ENCODE measurements around the gene GRIK1.
"Not testable (repeated sequence)": the region's sequence is repeated elsewhere in the genome, so short reads cannot be mapped to it uniquely, and the experiment has no call there.

Gene GRIK1

GRCh38 chr21:29638761-29639327 is 301.0 kb downstream of the GRIK1 start:
- DNase-seq, result no peak

GRCh38 chr21:29638138-29638537 is 301.7 kb downstream of the GRIK1 start:
- DNase-seq, result no peak

- DNase-seq, result no peak
Observed at GRCh38 chr21:29637553-29637952, 302.2 kb downstream of the GRIK1 start.

- DNase-seq, result no peak
Observed at GRCh38 chr21:29637134-29637533, 302.7 kb downstream of the GRIK1 start.

DNA sequence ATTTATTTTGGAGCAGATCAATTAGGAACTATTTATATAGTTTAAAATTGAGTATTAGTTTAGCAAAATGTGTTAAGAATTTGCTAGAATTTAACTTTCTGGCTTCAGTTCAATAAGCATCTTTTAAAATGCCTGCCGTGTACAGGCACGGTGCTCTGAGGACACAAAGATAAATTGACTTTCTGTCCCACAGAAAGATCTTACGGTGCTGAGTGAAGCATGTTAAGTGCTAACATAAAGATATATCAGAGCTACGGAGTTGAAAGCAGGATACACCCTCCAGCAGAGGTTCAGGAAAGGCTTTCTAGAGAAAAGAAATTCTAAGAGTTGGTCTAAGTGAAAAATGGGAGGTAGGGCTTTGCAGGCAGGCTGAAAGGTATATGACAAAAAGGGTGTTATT is 305.4 kb downstream of the GRIK1 start:
- DNase-seq, result no peak

DNA sequence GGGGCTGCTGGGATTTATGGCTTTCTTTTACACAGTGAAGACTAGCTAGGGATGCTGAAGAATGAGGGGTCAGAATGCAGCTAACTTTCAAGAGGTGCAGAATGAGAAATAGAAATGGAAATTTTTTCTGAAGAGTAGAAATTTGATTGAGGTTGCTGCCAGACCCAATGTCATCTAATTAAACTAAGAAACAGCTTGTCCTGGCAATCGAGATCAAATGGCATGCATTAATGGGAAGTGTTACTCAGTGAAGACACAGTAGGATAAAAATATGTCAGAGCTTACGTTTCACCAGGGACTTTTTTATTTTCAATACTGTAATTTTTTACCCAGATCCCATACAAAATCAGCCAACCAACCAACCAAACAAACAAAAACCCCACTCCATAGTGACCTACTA is 306.0 kb downstream of the GRIK1 start:
- DNase-seq, result no peak

DNA sequence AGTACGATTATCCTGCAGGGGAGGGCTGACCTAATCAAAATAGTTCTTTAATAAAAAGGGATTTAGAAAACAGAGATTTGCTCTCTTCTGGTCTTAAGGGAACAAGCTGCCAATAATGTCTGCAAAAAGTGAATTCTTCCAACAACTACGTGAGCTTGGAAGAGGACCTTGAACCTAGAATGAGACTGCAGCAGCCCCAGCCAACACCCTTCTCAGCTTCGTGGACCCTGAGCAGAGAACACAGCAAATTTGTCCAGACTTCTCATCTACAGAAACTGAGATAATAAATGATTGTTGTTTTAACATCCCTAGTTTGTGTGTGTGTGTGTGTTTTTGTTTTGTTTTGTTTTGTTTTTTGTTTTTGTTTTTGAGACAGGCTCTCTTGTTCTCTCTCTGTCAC is 309.4 kb downstream of the GRIK1 start:
- DNase-seq, result no peak

DNA sequence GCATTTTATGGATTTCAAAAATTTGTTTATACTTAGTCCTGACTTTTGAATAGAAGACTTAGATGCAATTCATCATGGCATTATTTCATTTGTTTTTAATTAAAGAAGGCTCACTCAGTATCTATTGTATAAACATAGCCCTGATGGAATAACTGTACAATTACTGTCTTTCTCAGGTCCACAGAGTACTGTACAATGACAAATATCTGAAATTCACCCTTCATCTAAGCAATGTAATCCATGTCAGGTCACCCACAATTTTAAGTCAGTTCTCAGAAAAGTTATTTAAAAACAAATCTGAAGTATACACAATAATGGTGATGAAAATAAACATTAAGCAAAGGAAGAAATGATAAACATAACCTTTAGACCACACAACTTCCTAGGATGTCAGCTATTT is 311.9 kb downstream of the GRIK1 start:
- DNase-seq, result no peak

GRCh38 chr21:29626801-29627470 is 312.9 kb downstream of the GRIK1 start:
- no peak for DNase-seq

- no peak for DNase-seq
Observed at GRCh38 chr21:29625990-29626389, 313.8 kb downstream of the GRIK1 start.

DNA sequence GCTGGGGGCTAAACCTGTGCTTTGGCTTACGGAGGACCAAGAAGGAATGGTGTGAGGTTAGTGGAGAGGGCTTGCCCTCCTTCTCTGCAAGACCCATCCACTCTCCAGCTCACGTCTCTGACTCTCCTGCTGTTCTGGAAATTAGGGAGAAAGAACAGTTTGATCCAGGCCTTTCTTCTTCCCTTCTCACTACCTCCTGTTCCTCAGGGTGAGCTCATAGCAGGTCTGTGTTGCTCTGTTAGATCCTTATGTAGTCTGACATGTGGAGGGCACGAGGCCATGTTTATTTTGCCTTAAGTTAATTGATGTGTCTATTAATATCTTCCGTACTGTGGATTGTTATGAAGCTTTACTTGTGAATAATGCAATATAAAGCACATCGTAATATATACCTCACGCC is 315.0 kb downstream of the GRIK1 start:
- no peak for DNase-seq

GRCh38 chr21:29621525-29621924 is 318.3 kb downstream of the GRIK1 start:
- DNase-seq, result no peak

DNA sequence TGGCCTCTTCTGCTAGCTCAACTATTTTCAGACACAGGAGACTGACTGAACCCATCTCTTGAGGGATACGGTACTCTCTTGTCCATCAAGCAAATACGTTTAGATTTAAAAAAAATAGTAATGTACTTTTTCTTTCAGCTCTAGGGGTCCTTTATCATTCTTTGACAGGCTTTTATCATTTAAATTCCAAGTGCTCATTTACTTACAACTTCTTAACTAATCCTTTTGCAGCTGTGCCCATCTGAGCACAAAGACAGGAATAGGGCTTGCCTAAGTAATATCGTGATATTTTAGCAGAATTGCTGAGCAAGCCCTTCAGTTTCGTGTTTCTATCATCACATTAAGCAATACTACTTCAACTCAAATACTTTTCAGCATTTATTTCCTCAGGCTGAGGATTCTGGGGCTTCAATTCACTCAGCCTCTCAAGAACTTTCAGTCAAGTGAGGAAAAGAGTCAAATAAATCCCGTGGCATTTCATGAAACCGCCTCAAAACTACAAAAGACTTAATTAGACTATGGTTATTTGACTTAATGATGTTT is 323.5 kb downstream of the GRIK1 start:
- DNase-seq, result no peak

- DNase-seq, result no peak
Observed at GRCh38 chr21:29613877-29614276, 325.9 kb downstream of the GRIK1 start.

DNA sequence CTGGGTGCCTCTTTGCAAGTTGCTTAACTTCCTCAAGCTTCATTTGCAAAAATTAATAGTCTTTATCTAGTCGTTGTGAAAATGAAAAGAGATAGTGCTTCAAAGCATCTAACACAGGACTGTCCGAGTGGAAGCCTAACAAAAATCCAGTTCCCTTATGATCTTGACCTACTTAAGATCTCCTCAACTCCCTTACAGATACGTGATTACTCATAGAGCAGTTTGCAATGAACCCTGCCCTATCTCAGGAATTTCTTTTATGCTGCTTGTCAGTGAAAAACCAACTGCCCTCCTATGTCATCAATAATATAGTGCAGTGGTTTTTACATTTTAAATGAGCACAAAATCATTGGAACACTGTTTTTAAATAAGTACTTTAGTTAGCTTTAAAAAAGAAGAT is 326.8 kb downstream of the GRIK1 start:
- DNase-seq, result no peak

DNA sequence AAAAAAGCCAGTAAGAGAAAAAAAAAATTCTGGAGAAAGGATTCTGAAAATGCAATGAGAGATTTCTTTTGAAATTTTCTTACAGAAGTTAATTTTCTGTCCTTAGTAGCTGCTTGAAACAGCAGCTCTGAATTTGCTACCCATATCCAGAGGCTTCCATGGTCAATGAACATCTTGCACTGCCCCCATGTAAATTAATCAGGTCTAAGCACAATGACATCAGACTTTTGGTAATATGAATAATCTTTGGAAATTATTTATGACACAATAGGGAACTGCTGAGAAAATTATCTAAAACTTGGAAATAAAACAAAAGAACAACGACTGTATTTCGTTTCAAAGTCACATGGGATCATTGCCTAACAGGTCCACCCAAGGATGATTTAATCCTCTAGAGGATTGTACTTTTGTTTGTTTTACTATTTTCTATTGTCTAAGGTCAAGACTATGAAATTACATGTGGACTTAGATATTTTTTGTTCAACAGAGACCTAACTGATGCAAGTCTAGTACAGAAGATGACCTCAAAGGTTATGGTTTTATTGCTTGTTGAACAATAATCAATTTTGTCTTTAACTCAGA is 328.9 kb downstream of the GRIK1 start:
- no peak for DNase-seq

- DNase-seq, result no peak
Observed at GRCh38 chr21:29606613-29607012, 333.2 kb downstream of the GRIK1 start.

GRCh38 chr21:29605219-29605618 is 334.6 kb downstream of the GRIK1 start:
- DNase-seq, result not testable (repeated sequence)

DNA sequence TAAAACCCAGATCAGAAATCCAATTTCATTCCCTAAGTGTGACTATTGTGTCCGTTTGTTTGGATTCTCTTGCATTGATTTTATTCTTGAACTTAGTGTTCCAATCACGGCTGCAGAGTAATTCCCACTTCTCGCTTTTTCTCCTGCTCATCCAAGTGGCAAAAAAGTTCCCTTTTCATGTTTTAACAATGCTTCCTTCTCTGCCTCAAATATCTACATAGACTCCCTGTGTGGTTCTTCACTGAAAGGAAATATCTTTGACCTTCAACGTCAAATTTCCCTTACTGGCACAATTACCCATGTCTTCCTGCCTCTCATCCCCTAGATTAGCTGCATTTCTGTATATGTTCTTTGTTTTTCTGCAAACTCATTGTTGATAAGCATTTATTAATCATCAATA is 335.7 kb downstream of the GRIK1 start:
- no peak for DNase-seq

DNA sequence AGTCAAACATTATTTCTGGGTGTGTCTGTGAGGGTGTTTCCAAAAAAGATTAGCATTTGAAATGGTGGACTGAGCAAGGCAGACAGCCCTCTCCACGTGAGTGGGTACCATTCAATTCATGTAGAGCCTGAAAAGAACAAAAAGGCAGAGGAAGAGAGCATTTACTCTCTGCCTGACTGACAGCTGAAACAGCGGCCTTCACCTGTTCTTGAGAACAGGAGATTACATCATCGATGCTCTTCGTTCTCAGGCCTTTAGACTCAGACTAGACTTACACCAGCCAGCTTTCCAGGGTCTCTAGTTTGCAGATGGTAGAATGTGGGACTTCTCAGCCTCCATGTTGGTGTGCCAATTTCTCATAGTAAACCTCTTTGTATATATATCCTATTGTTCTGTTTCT is 338.7 kb downstream of the GRIK1 start:
- DNase-seq, result no peak

DNA sequence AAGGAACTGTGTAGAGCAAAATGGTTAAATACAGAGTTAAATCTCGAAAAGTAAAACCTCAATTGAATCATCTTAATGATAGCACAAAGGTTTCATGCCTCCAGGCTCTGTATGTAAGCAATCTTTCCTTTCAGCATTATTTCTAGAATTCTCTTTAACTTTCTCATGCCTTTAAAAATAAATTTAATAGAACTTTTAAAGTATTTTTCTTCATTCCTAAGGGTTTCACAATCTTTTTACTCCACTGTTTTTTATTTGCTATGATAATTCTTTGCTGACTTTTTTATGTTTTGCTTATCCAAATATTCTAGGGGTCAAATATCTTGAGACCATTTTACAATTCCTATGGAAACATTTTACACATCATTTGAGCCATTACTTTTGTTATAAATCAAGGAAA is 353.1 kb downstream of the GRIK1 start:
- no peak for DNase-seq

GRCh38 chr21:29585462-29585861 is 354.3 kb downstream of the GRIK1 start:
- DNase-seq, result no peak

DNA sequence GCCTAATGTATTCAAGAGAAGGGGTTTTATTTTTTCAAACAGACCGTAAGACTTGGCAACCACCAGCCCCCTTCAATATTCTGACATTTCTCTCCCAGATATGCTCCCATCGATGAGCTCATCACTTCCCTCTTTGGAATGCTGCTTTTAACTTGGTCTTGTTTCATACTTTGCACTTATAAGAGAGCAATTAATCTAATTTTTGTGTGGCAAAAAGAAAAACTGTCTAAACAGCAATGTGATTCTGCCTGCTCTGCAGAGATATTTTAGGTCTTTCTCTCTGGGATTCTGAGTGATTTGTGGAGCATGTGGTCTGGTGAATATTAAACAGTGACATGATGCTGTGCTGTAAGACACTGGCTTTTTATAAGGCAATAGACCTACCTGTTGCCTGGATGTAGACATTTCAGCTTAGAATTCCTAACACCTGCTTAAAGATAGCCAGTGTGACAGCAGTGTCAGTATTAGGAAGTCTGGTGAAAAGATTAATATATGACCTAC is 356.3 kb downstream of the GRIK1 start:
- DNase-seq, result no peak

DNA sequence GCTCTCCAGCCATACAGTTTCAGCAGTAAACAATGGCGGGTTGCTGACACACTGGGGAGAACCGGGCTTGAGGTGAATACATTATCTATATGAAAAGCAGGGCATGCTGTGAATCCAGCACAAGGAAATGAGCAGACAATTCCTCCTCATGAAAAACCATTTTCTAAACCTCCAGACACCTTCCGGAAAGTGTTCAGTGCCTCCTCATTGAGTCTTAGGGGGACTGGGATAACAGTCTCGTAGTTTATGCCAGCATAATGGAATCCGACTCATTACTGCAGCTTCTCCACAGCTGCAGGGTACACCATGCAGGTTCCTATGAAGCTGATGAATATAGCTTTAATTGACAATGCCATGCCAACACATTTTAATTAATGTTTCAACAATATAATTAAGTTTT is 356.9 kb downstream of the GRIK1 start:
- no peak for DNase-seq
